ENCODE measurements around the gene GRM8. TPM values are rescaled to one million over a fixed set of nuclear protein-coding genes. Genes with fewer than 3 reads are reported as not detected.

GRM8 gene
- total RNA-seq, 6 experiments from 2014 or later = not detected

DNA sequence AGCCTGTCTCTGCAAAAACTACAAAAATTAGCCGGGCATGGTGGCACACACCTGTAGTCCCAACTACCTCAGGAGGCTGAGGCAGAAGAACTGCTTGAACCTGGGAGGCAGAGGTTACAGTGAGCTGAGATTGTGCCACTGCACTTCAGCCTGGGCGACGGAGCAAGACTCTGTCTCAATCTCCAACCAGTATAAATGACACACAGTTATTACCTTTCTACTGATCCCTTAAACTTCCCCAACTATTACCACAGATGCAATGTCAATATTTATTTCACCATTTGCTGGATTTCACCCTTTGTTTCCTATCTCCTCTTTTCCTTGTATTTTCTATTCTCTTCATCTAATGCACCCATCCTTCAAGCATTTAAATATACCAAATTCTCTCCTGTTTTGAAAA, 431.8 kb downstream of the GRM8 start:
- no peak overlapping the region for H3K27ac Mint-ChIP-seq
- no peak for DNase-seq
- H3K4me1 Mint-ChIP-seq (ENCODE audit: low read depth) = no peaks in the 10 kb centered on the region
- no peak overlapping the region for H3K4me3 Mint-ChIP-seq
- peaks cover 14% of the 10 kb centered on the region; the same call in 1 of the 2 replicates for H3K9me3 Mint-ChIP-seq
- no peaks in the 10 kb centered on the region; the same call in 1 of the 2 replicates for H3K27me3 Mint-ChIP-seq (ENCODE audit: insufficient read depth)
- H3K36me3 Mint-ChIP-seq (ENCODE audit: low read depth) = no peaks in the 10 kb centered on the region
- TF ChIP-seq, protein P1, sequence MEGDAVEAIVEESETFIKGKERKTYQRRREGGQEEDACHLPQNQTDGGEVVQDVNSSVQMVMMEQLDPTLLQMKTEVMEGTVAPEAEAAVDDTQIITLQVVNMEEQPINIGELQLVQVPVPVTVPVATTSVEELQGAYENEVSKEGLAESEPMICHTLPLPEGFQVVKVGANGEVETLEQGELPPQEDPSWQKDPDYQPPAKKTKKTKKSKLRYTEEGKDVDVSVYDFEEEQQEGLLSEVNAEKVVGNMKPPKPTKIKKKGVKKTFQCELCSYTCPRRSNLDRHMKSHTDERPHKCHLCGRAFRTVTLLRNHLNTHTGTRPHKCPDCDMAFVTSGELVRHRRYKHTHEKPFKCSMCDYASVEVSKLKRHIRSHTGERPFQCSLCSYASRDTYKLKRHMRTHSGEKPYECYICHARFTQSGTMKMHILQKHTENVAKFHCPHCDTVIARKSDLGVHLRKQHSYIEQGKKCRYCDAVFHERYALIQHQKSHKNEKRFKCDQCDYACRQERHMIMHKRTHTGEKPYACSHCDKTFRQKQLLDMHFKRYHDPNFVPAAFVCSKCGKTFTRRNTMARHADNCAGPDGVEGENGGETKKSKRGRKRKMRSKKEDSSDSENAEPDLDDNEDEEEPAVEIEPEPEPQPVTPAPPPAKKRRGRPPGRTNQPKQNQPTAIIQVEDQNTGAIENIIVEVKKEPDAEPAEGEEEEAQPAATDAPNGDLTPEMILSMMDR (IDR thresholded peaks at IDR 0.05) = no peak

DNA sequence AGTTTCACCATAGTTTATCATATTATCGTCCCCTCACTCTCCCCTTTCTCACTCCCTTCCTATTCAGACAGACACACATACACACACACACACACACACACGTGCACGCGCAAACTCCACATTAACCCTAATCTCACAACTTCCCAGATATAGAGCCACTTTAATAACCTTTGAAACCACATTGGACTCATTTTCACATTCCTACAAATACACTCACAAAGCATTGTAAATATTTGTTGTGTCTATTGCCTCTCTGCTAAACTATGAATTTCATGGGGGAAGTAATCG, 433.6 kb downstream of the GRM8 start:
- peaks cover 14% of the 10 kb centered on the region; the same call in 1 of the 2 replicates for H3K9me3 Mint-ChIP-seq
- TF ChIP-seq, protein P1 (IDR thresholded peaks at IDR 0.05) = no peak
- H3K36me3 Mint-ChIP-seq (ENCODE audit: low read depth) = no peaks in the 10 kb centered on the region
- no peak overlapping the region for H3K27ac Mint-ChIP-seq
- no peaks in the 10 kb centered on the region; the same call in 1 of the 2 replicates for H3K27me3 Mint-ChIP-seq (ENCODE audit: insufficient read depth)
- H3K4me1 Mint-ChIP-seq (ENCODE audit: low read depth) = no peaks in the 10 kb centered on the region
- no peak overlapping the region for H3K4me3 Mint-ChIP-seq
- DNase-seq = no peak

DNA sequence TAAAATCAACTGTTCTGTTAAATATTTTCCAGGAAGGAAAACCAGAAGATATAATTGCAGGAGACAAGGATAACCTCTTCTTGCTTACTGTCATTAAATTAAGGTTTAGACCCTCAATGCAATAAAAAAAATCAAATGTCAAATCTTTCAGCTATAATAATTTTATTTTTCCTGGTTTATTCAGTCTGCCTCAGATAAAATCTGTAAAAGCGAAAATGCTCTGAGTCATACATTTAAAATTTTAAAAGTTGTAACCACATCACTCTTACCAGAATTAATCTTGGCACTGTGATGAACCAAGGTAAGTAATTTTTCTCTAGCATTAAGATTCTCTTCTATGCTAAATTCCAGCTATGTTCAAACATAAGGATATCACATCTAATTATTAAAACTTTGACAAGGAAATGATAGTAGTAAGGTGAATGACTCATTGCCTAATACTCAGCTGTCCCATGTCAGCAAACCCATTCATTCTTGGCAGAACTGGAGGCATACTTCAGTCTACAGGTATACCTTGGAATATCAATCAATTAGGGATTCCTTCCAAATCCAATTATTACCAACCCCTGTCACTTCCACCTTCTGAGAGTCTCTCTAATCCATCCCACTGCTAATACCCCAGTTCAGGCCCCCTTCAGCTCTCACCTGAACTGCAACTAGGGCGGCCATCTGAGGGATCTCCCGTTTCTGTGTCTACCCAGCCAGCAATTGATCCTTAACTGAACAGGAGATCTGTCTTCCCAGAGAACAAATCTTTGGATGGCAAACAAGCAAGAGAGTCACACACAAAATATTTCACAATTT, 434.1 kb downstream of the GRM8 start:
- no peak for DNase-seq
- Mint-ChIP-seq H3K4me3 (no peak overlapping the region), H3K27me3 (ENCODE audit: insufficient read depth) (no peaks in the 10 kb centered on the region; the same call in 1 of the 2 replicates), H3K36me3 (ENCODE audit: low read depth) (no peaks in the 10 kb centered on the region), H3K27ac (no peak overlapping the region), H3K4me1 (ENCODE audit: low read depth) (no peaks in the 10 kb centered on the region), H3K9me3 (peaks cover 14% of the 10 kb centered on the region; the same call in 1 of the 2 replicates)
- TF ChIP-seq, protein P1 (IDR thresholded peaks at IDR 0.05) = no peak

DNA sequence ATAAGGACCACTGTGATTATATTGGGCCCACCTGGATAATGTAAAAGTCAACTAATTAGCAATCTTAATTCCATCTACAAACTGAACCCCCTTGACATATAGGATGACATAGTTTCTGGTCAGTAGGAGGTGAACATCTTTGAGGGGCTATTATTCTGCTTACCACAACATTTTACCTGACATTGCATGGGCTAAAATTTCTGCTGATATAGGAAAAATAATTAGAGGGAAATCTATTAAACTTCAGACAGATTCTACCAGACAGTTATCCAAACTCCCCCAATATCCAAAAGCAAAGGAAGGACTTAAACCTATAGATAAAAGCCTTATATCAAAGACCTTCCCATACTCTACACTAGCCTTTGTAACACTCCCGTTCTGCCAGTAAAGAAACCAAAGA, 443.6 kb downstream of the GRM8 start:
- TF ChIP-seq, protein P1 (IDR thresholded peaks at IDR 0.05) = no peak
- H3K27me3 Mint-ChIP-seq (ENCODE audit: insufficient read depth) = no peaks in the 10 kb centered on the region; the same call in 1 of the 2 replicates
- no peaks in the 10 kb centered on the region for H3K9me3 Mint-ChIP-seq
- no peak for DNase-seq
- H3K36me3 Mint-ChIP-seq (ENCODE audit: low read depth) = no peaks in the 10 kb centered on the region
- H3K27ac Mint-ChIP-seq = no peak overlapping the region
- H3K4me1 Mint-ChIP-seq (ENCODE audit: low read depth) = no peaks in the 10 kb centered on the region
- H3K4me3 Mint-ChIP-seq = no peak overlapping the region

DNA sequence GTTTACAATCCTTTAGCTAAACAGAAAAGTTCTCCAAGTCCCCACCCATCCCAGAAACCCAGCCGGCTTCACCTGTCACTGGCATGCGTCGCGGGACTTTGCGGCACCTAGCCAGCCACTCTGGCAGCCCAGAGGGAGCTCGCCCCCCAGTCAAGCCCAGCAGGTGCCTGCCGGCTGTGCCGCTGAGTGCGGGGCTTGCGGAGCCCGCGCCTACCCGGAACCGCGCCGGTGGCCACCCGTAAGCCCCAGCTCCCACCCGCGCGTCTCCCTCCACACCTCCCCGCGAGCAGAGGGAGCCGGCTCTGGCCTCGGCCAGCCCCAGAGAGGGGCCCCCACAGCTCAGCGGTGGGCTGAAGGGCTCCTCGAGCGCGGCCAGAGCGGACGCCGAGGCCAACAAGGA, 446.1 kb downstream of the GRM8 start:
- Mint-ChIP-seq H3K4me1 (ENCODE audit: low read depth) (no peaks in the 10 kb centered on the region), H3K36me3 (ENCODE audit: low read depth) (no peaks in the 10 kb centered on the region), H3K9me3 (no peaks in the 10 kb centered on the region), H3K27ac (no peak overlapping the region), H3K27me3 (ENCODE audit: insufficient read depth) (no peaks in the 10 kb centered on the region; the same call in 1 of the 2 replicates), H3K4me3 (no peak overlapping the region)
- TF ChIP-seq, protein P1 (IDR thresholded peaks at IDR 0.05) = no peak
- DNase-seq = no peak
